EL (cell line): ENCODE results near the gene OGFR.

Experiments used
- DNase-seq: peaks from one replicate; pipeline ENCODE4 v3.0.0-alpha.2; 2016

The OGFR gene

GRCh38 chr20:62769346-62770071, 35.1 kb upstream of the OGFR start:
- no peak for DNase-seq

- no peak for DNase-seq
Observed at GRCh38 chr20:62770111-62770910, 34.3 kb upstream of the OGFR start.

- DNase-seq: no peak
Observed at GRCh38 chr20:62770916-62771315, 33.7 kb upstream of the OGFR start.

- no peak for DNase-seq
Observed at GRCh38 chr20:62771396-62772102, 33.1 kb upstream of the OGFR start.

DNA sequence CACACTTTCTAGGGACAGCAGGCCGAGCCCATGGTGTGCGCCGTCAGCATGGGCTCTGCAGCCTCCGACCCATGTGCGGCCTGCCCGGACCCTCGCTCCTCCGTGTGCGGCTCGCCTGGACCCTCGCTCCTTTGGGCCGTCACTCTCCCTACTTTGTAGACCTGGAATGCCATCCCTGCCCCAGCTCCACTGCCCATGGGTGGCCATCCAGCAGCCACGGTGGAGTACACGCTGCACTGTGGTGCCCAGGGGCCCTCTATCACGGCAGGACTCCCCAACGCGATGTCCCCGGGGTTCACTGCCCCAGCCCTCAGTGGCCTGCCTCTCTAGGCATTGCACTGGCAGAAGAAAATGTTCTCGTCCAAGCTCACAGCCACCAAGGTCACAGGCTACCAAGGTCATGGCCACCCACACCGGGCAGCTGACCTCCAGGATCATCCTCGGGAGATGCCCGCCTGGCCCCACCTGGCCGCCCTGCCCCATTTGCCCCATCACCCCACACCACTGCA, 32.5 kb upstream of the OGFR start:
- no peak for DNase-seq

DNA sequence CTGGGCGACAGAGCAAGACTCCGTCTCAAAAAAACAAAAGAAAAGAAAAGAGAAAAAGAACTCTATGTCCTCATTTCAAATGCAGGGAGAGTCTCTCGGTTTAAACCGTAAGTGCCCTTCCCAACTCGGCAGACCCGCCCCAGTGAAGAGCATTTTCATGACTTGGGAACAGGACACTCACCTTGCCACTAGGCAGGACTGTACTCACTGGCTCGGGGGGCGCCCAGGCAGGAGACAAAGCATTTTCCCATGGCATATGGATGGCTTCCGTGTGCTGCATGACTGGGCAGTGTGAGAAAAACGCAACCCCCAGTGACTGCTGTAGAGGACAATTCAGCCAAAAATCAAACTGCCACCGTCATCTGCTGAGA, 32.0 kb upstream of the OGFR start:
- DNase-seq: no peak

DNA sequence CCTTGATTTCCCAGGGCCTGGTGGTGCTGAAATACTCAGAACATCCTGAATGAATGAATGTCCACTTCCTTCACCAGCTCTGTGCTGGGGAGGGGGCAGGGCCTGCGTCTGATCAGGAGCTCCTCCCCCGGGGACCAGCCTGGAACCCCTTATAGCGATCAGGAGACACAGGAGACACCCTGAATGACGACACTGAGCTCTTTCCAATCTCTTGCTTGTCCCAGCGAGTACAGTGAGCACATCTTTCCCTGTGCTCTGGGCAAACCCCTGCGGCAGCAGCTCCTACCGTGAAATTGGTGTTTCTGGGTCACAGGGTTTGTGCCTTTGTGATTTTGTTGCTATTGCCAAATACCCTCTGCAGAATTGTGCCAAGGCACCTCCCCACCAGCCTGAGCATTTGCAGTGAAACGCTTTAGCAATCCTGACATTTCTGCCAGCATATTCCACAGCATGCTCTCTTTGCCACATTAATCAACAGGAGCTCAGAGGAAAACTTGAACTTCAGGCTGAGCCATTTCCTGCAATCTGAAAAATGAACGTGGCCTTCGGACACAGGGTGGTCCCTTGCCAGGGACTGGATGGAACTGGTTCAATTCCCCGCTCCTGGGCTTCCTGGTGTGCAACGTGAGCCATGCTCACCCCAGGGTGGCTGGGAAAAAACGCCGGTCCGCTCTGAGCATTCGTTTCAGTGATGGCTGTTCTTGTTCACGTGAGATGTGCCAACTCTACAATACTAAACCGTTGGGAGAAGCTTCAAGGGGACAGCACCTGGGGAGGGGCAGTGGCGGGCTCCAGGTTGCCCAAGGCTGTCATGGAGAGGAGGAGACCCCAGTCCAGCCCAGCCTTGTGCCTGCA, 31.4 kb upstream of the OGFR start:
- peak; percentile 12 for DNase-seq

GRCh38 chr20:62773845-62774714, 30.6 kb upstream of the OGFR start:
- no peak for DNase-seq

GRCh38 chr20:62774762-62775161, 29.9 kb upstream of the OGFR start:
- no peak for DNase-seq

DNA sequence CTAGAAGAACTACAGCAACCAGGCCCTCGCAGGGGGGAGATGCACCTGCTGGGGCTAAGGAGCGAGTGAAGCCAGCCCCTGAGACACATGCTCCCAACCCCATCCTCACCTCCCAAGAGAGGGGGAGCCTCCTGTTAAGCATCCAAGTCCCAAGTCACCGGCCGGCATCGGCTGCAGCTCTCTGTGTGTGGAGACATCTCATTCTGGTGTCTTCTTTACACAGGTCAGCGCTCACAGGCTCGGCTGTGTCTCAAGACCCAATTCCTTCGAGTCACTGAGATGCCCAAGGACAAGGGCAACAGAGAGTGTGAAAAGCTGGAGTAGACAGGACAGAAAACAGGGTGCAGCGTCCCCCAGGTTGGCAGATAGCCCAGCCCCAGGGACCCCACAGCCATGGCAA, 29.4 kb upstream of the OGFR start:
- no peak for DNase-seq

DNA sequence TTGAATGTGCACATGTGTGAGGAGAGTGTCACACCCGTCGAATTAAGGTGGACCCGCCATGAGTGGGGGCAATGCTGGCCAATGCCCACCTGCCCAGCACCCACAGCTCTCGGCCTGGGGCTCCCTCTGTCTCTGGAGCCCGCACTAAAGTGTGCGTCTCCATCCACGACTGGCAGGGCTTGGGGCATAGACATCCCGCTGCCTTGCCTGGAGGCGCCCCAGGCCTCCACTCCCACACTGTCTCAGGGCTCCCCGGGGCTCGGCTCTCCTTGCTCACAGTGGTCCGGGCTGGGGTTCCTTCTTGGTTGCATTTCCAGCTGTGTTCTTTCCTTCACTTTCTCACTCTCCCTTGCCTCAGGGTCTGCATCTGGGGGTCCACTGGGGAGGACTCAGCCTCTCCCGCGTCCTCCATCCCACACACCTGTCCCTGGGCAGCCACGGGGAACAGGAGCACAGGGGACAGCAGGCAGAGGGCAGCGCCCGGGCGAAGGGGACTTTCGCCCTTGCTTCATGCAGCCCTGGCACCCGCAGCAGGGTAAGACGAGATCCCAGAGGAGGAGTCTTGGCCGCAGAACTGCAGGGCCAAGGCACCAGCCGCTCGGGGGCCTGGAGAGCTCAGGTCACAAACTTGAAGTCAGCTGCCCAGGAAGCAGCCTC, 28.5 kb upstream of the OGFR start:
- DNase-seq: no peak

- peak; percentile 65 for DNase-seq
Observed at GRCh38 chr20:62776692-62777527, 27.7 kb upstream of the OGFR start.

GRCh38 chr20:62777528-62777830, 27.2 kb upstream of the OGFR start:
- no peak for DNase-seq

GRCh38 chr20:62778058-62778457, 26.6 kb upstream of the OGFR start:
- DNase-seq: no peak

- DNase-seq: no peak
Observed at GRCh38 chr20:62778601-62779416, 25.8 kb upstream of the OGFR start.

DNA sequence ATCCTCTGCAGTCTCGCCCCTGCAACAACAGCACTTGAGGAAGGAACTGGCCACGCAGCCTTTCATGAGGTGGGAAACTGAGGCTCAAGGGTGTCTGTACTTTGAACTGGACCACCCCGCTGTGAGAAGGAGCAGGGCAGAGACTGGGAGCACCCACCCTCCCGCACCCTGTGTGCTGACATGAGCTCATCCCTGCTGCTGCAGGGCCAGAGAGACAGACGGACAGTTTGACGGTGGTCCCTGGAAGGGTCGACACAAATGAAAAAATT, 25.3 kb upstream of the OGFR start:
- no peak for DNase-seq

- DNase-seq: no peak
Observed at GRCh38 chr20:62780204-62780603, 24.4 kb upstream of the OGFR start.

GRCh38 chr20:62780696-62781095, 23.9 kb upstream of the OGFR start:
- no peak for DNase-seq

GRCh38 chr20:62782149-62782892, 22.3 kb upstream of the OGFR start:
- no peak for DNase-seq
